Measurements from ENCODE around the gene ADRB2. TPM values are rescaled to one million over a fixed set of nuclear protein-coding genes. Genes with fewer than 3 reads are reported as not detected.
"Not testable (repeated sequence)": the region's sequence is repeated elsewhere in the genome, so short reads cannot be mapped to it uniquely, and the experiment has no call there.

ADRB2 gene
- polyA plus RNA-seq, 3 donors: 6.8 to 10.9 (median 10.8) TPM

DNA sequence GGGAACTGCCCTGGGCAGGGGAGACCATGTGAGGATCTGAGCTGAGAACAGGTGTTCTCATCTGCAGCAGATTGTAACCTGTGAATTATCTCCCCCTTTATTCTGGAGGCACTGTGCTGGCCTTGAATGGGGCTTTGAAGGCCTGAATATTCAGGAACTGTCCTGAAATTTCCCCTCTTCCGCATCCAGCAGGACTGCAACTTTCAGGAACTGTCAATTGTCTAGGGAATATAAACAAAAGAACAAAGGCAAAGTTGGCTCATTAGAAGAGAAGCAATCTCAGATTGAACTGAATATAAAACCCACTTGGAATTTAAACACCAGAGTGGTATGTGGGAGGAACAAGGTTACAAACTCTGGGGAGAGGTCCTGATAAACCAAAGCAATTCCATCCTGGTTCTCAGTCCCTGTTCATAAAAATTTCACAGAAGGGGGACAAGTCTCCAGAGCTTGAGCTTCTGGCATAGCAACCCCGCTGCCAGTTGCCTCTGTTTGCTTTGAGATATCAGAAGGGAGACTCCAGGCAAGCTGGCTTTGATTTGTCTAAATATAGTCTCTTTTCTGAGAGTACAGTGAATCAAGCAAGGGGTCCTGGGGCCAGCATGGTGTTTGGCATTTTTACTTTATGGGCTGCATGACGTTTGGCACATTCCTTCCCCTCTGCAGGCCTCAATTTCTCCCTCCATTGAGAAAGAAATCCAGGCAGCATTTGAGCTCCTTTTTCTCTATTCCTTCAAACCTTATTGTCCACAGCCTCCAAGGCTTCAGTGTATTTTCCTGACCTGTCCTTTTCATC is 47.5 kb downstream of the ADRB2 start:
- Histone ChIP-seq H3K9me3 (replicated peaks in 1 of 2; ENCODE audit: control insufficient read depth in 1 of 2, insufficient read depth in 1 of 2, low read length in 2 of 2) (no peaks in the 10 kb centered on the region), H4K20me1 (ENCODE audit: insufficient read depth, low read length) (no peaks in the 10 kb centered on the region), H3K9ac (ENCODE audit: insufficient read depth, low read length, poor library complexity, severe bottlenecking) (no peak overlapping the region), H3K79me2 (ENCODE audit: insufficient read depth, low read length) (no peaks in the 10 kb centered on the region), H3K27me3 (ENCODE audit: control insufficient read depth in 2 of 2, insufficient read depth in 2 of 2, low read length in 2 of 2) (no peaks in the 10 kb centered on the region), H2AFZ (ENCODE audit: insufficient read depth, low read depth, low read length, poor library complexity, severe bottlenecking) (no peak overlapping the region), H3K4me1 (ENCODE audit: control insufficient read depth in 1 of 2, insufficient read depth in 2 of 2, low read length in 2 of 2) (no peaks in the 10 kb centered on the region), H3K4me2 (replicated peaks; ENCODE audit: extremely low read depth, low read length, poor library complexity, severe bottlenecking) (no peak overlapping the region), H3K4me3 (replicated peaks in 1 of 3; ENCODE audit: low read depth in 2 of 3, low read length in 3 of 3) (no peak overlapping the region), H3K36me3 (replicated peaks in 1 of 2; ENCODE audit: control insufficient read depth in 1 of 2, insufficient read depth in 2 of 2, low read length in 2 of 2) (no peaks in the 10 kb centered on the region), H3K27ac (ENCODE audit: low read depth in 1 of 2, low read length in 2 of 2) (no peak overlapping the region)
- TF ChIP-seq, protein P1, sequence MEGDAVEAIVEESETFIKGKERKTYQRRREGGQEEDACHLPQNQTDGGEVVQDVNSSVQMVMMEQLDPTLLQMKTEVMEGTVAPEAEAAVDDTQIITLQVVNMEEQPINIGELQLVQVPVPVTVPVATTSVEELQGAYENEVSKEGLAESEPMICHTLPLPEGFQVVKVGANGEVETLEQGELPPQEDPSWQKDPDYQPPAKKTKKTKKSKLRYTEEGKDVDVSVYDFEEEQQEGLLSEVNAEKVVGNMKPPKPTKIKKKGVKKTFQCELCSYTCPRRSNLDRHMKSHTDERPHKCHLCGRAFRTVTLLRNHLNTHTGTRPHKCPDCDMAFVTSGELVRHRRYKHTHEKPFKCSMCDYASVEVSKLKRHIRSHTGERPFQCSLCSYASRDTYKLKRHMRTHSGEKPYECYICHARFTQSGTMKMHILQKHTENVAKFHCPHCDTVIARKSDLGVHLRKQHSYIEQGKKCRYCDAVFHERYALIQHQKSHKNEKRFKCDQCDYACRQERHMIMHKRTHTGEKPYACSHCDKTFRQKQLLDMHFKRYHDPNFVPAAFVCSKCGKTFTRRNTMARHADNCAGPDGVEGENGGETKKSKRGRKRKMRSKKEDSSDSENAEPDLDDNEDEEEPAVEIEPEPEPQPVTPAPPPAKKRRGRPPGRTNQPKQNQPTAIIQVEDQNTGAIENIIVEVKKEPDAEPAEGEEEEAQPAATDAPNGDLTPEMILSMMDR (IDR thresholded peaks at IDR 0.05): no peak
- Mint-ChIP-seq H3K36me3 (peaks cover 2 to 3% of the 10 kb centered on the region in 2 donors), H3K4me1 (peaks cover 2% of the 10 kb centered on the region), H3K27me3 (ENCODE audit: low read depth in 3 of 3) (peaks cover 1 to 3% (median 1%) of the 10 kb centered on the region in 3 donors), H3K4me3 (no peak overlapping the region), H3K27ac (no peak overlapping the region), H3K9me3 (no peaks in the 10 kb centered on the region)
- intact Hi-C loops (cut with micrococcal nuclease): no loop called here
- 43% methylated on average over 1 of the region's 3 CpGs for WGBS (ENCODE audit: insufficient coverage)
- no peak for DNase-seq

DNA sequence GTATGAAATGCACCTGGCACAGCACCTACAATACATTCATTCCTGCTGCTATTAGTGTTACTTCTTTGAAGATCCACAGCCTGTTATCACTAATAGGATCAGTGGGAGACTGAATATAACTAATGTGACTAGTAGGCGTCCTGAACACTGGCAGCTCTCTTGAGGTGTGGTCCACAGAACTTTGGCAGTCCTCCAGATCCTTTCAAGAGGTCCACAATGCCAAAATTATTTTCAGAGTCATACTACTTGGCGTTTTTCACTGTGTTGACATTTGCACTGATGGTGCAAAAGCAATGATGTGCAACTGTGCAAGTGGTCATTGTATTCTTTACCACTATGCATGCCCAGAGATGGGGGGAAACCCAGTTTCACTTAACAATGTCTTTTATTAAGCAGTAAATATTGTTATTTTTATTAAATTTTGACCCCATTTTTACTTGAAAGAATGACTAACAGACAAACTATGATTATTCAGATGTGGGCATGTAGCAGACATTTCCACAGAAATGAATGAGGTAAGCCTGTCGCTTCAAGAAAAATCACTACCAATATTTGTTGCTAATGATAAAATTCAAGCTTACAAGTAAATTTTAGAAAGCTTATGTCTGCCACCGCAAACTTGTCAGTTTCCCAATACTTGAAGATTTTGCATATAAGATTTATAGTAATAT is 48.9 kb downstream of the ADRB2 start:
- intact Hi-C loops (cut with micrococcal nuclease): no loop called here
- Mint-ChIP-seq H3K9me3 (no peaks in the 10 kb centered on the region), H3K27me3 (ENCODE audit: low read depth in 3 of 3) (peaks cover 1 to 3% (median 1%) of the 10 kb centered on the region in 3 donors), H3K4me3 (no peak overlapping the region), H3K36me3 (peaks cover 2 to 3% of the 10 kb centered on the region in 2 donors), H3K4me1 (peaks cover 6% of the 10 kb centered on the region), H3K27ac (no peak overlapping the region)
- Histone ChIP-seq H3K36me3 (replicated peaks in 1 of 2; ENCODE audit: control insufficient read depth in 1 of 2, insufficient read depth in 2 of 2, low read length in 2 of 2) (no peaks in the 10 kb centered on the region), H3K79me2 (ENCODE audit: insufficient read depth, low read length) (no peaks in the 10 kb centered on the region), H3K27me3 (ENCODE audit: control insufficient read depth in 2 of 2, insufficient read depth in 2 of 2, low read length in 2 of 2) (no peaks in the 10 kb centered on the region), H3K9me3 (replicated peaks in 1 of 2; ENCODE audit: control insufficient read depth in 1 of 2, insufficient read depth in 1 of 2, low read length in 2 of 2) (no peaks in the 10 kb centered on the region), H3K4me1 (ENCODE audit: control insufficient read depth in 1 of 2, insufficient read depth in 2 of 2, low read length in 2 of 2) (no peaks in the 10 kb centered on the region), H3K27ac (ENCODE audit: low read depth in 1 of 2, low read length in 2 of 2) (no peak overlapping the region), H2AFZ (ENCODE audit: insufficient read depth, low read depth, low read length, poor library complexity, severe bottlenecking) (no peak overlapping the region), H4K20me1 (ENCODE audit: insufficient read depth, low read length) (no peaks in the 10 kb centered on the region), H3K4me3 (replicated peaks in 1 of 3; ENCODE audit: low read depth in 2 of 3, low read length in 3 of 3) (no peak overlapping the region), H3K4me2 (replicated peaks; ENCODE audit: extremely low read depth, low read length, poor library complexity, severe bottlenecking) (no peak overlapping the region), H3K9ac (ENCODE audit: insufficient read depth, low read length, poor library complexity, severe bottlenecking) (no peak overlapping the region)
- no peak for DNase-seq
- TF ChIP-seq, protein P1 (IDR thresholded peaks at IDR 0.05): no peak
- no CpG with 5 or more reads among the region's 4 CpGs for WGBS (ENCODE audit: insufficient coverage)

DNA sequence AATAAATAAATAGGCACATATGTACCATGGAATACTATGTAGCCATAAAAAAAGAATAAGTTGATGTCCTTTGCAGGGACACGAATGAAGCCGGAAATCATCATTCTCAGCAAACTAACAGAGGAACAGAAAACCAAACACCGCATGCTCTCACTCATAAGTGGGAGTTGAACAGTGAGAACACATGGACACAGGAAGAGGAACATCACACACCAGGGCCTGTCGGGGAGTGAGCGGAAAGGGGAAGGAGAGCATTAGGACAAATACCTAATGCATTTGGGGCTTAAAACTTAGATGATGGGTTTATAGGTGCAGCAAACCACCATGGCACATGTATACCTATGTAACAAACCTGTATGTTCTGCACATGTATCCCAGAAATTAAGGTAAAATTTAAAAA is 51.0 kb downstream of the ADRB2 start:
- no CpG with 5 or more reads among the region's 5 CpGs for WGBS (ENCODE audit: insufficient coverage)
- H3K27me3 ChIP-seq (ENCODE audit: control insufficient read depth in 2 of 2, insufficient read depth in 2 of 2, low read length in 2 of 2); H3K36me3 ChIP-seq (replicated peaks in 1 of 2; ENCODE audit: control insufficient read depth in 1 of 2, insufficient read depth in 2 of 2, low read length in 2 of 2); H3K27me3 Mint-ChIP-seq (ENCODE audit: low read depth in 3 of 3); H4K20me1 ChIP-seq (ENCODE audit: insufficient read depth, low read length); H3K4me1 ChIP-seq (ENCODE audit: control insufficient read depth in 1 of 2, insufficient read depth in 2 of 2, low read length in 2 of 2); H3K27ac ChIP-seq (ENCODE audit: low read depth in 1 of 2, low read length in 2 of 2); H3K4me2 ChIP-seq (replicated peaks; ENCODE audit: extremely low read depth, low read length, poor library complexity, severe bottlenecking); intact Hi-C loops (cut with micrococcal nuclease); H3K79me2 ChIP-seq (ENCODE audit: insufficient read depth, low read length); H3K9ac ChIP-seq (ENCODE audit: insufficient read depth, low read length, poor library complexity, severe bottlenecking); H3K4me3 Mint-ChIP-seq; H3K4me3 ChIP-seq (replicated peaks in 1 of 3; ENCODE audit: low read depth in 2 of 3, low read length in 3 of 3); H3K9me3 Mint-ChIP-seq; H3K9me3 ChIP-seq (replicated peaks in 1 of 2; ENCODE audit: control insufficient read depth in 1 of 2, insufficient read depth in 1 of 2, low read length in 2 of 2); H3K36me3 Mint-ChIP-seq; H2AFZ ChIP-seq (ENCODE audit: insufficient read depth, low read depth, low read length, poor library complexity, severe bottlenecking): not testable (repeated sequence)
- Mint-ChIP-seq H3K4me1 (peaks cover 14% of the 10 kb centered on the region), H3K27ac (peak overlapping the region in 3 of 7 donors; percentile 8 to 85 (median 28))
- DNase-seq: peak; percentile 4 to 18 (median 7)

Data from CD14-positive monocyte (primary cell).